ENCODE measurements around the gene YY1. TPM values are rescaled to one million over a fixed set of nuclear protein-coding genes. Genes with fewer than 3 reads are reported as not detected.
"Not testable (repeated sequence)": the region's sequence is repeated elsewhere in the genome, so short reads cannot be mapped to it uniquely, and the experiment has no call there.

Gene YY1
- total RNA-seq, 1 donor = 43.3 TPM

DNA sequence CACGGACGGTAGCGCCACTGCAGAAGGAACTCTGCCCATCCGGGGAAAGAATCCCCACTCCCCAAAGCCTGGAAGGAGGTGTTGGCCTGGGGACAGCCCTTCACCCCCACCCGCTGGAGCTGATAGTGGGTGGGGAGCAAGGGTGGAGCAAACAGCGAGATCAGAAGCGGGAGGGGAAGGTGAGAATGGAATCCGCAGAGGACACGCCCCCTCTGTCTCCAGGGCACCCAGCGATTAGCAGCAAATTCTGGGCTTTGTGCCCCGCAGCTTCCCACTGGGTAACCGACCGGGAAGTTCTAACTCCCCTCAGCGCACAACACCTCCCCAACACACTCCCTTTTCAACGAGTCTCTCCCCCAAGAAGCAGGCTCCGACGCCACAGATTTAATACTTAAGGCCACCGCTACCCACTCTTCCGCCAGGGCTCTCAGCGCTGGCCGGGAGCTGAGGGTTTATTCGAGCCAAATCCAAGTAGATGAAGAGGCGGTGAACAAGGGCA, 65.9 kb downstream of the YY1 start:
- TF ChIP-seq, protein P1, sequence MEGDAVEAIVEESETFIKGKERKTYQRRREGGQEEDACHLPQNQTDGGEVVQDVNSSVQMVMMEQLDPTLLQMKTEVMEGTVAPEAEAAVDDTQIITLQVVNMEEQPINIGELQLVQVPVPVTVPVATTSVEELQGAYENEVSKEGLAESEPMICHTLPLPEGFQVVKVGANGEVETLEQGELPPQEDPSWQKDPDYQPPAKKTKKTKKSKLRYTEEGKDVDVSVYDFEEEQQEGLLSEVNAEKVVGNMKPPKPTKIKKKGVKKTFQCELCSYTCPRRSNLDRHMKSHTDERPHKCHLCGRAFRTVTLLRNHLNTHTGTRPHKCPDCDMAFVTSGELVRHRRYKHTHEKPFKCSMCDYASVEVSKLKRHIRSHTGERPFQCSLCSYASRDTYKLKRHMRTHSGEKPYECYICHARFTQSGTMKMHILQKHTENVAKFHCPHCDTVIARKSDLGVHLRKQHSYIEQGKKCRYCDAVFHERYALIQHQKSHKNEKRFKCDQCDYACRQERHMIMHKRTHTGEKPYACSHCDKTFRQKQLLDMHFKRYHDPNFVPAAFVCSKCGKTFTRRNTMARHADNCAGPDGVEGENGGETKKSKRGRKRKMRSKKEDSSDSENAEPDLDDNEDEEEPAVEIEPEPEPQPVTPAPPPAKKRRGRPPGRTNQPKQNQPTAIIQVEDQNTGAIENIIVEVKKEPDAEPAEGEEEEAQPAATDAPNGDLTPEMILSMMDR (IDR thresholded peaks at IDR 0.05; ENCODE audit: insufficient read depth, low read length) = no peak
- peak; percentile 58 for DNase-seq (ENCODE audit: low read depth)
- H3K4me3 ChIP-seq (ENCODE audit: low read depth, low read length) = peak overlapping the region; percentile 74

DNA sequence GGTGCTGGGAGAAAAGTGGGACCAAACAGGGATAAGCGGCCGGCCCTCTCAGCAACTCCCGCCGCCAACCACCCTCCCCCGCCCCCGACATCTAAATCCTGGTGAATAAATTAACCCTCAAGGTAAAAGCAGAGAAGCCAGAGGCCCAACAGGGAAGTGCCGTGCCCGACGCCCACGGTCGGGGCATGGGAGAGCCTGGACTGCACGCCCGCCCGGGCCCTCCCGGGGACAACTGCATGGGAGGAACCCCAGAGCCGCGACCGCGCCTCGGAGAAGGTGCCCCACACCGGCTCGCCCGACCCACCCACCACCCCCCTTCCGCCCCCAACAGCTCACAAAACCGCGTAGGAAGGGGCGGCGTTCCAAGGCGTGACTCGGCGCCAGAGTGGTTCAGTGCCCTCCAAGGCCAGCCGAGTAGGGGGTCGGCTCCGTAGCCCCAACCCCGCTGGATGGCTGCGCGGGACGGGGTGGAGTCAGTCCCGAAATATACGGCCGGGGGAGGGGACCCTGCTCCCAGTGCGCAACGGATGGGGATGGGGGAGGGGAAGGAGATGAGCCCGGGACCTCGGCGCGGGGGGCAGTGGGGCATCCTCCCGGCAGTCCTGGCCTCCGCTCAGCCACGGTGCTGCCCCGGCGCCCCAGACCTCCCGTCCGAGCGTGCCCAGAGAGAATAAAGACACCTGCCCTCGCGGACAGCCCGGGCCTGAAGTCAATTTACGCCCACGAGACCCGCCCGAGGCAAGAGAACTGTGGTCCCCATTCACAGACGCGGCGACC, 66.6 kb downstream of the YY1 start:
- peak overlapping the region; percentile 74 for H3K4me3 ChIP-seq (ENCODE audit: low read depth, low read length)
- TF ChIP-seq, protein P1 (IDR thresholded peaks at IDR 0.05; ENCODE audit: insufficient read depth, low read length) = no peak
- DNase-seq (ENCODE audit: low read depth) = no peak

DNA sequence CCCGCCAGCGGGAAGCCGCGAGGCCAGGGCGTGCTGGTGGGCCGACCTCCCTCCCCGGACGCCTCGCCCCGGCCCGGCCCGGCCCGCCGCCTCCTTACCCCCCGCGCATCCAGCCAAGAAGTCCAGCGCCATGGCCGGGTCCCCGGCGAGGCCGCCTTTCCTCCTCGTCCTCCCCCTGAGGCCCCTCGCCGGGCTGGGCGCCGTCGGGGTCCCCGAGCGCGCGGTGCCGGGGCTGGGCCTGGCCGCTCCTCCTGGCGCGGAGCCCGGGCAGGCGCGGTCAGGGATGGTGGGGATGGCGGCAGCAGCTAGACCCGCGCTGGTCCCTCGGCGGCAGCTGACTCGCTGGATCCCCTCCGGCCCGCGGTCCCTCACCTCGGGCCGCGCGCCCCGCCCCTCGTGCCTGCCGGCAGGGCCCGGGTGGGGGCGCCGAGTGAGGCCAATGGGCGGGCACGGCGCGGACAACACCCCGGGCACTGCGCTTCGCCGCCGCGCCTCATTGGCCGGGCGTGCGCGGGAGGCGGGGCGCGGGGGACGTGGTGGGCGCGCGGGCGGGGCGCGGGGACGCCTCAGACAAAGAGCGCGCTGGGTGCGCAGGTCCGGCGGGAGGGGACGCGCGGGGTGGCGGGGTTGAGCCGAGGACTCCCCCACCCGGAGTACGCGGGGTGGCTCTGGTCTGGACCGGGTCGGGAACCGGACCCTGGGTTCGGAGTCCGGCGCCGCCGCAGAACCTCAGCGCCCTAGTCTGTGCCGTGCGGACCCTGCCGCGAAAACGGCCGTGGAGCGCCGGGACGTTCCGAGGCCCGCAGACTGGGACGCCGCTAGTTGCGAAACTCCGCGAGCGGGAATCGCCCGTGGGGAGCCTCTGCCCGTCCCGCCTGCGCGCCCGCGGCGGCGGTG, 67.4 kb downstream of the YY1 start, which contains the start of gene SLC25A29:
Gene SLC25A29, minus strand, starts transcription at position 344 of the 897 bp plus-strand sequence. Its CDS starts 212 bp downstream, at position 132.
- peak; percentile 69 for DNase-seq (ENCODE audit: low read depth)
- H3K4me3 ChIP-seq (ENCODE audit: low read depth, low read length) = peak within 1 kb of the TSS; percentile 79
- TF ChIP-seq, protein P1 (IDR thresholded peaks at IDR 0.05; ENCODE audit: insufficient read depth, low read length) = no peak

DNA sequence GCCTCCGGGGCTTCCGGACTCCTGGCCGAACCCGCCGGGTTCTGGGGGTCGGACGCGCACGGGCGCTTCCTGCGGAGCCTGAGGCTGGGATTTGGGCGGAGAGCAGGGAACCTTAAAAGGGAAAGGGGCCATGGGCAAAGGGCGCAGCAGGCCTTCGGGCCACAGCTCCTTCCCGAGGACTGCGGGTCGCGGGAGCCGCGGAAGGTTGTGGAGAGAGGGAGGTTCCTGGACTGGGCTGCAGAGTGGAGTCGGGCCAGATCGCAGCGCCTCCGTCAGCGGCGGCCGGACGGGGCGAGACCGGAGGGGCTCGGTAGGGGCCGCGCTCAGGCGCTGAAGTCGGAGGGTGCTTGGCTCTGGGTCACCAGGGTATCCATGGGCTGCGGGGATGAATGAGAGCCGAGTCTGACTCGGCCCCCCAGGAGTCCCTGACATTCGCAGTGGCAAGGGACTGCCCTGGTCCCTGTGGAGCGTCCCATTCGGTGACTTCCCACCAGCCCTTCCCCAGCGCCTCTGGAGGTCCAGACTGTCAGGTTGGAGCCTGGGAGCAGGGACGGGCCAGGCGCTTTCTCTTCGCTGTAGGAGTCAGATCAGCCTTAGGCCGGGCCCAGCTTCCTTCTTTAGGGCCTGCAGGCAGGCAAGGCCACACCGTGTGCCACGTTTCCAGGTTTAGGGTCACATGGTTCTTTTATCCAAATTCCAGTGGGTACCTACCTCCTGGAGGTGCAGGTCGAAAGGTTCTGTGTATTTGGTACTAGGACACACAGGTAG, 68.2 kb downstream of the YY1 start:
- TF ChIP-seq, protein P1 (IDR thresholded peaks at IDR 0.05; ENCODE audit: insufficient read depth, low read length) = no peak
- DNase-seq (ENCODE audit: low read depth) = peak; percentile 20
- peak overlapping the region; percentile 79 for H3K4me3 ChIP-seq (ENCODE audit: low read depth, low read length)

DNA sequence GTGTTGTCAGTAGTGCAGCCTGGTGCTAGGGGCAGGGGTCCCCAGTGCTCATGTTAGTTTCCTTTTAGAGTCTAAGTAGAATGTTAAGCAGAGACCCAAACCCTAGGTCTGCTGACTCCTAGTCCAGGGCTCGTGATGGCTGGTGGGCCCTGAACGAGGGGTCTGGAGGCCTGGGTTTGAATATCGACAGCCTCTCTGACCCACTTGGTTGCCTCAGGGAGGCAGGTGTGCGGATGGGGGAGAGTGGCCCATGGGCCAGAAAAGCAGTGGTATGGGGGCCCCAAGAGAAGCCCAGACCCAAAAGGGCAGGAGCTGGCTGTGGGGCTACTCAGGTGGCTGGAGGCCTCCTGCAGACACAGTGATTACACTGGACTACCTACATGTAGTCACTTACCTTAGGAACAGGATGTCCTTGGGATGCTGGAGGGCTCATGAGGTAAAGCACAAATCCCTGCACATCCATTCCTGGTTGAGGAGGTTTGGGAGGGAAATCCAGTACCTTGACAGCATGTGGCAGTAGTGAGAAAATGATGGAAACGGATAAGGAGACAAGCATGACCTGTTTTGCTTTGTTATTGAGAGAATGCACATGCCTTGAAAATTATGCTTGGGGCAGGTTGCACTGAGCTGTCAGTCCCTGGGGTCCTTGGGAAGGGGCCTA, 69.0 kb downstream of the YY1 start:
- no peak for DNase-seq (ENCODE audit: low read depth)
- TF ChIP-seq, protein P1 (IDR thresholded peaks at IDR 0.05; ENCODE audit: insufficient read depth, low read length) = no peak
- peak overlapping the region; percentile 79 for H3K4me3 ChIP-seq (ENCODE audit: low read depth, low read length)

DNA sequence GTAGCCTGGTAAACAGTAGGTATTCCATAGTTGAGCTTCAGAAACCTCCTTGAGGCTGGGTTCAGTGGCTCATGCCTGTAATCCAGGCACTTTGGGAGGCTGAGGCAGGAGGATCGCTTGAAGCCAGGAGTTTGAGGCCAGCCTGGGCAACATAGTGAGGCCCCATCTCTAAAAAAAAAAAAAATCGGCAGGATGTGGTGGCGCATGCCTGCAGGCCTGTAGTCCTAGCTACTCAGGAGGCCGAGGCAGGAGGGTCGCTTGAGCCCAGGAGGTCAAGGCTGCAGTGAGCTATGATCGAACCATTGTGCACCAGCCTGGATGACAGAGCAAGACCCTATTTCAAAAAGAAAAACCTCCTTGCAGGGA, 69.5 kb downstream of the YY1 start:
- not testable (repeated sequence) for DNase-seq (ENCODE audit: low read depth); H3K4me3 ChIP-seq (ENCODE audit: low read depth, low read length)
